Panc1 (cell line): Measurements from ENCODE around the gene TUBA1B. TPM values are rescaled to one million over a fixed set of nuclear protein-coding genes. Genes with fewer than 3 reads are reported as not detected.
A peak's percentile ranks its signal among the peaks of the same experiment; 100 is the strongest.

Experiments used
- ATAC-seq: fragments of 200-7000 bp; cut with Tn5 transposase; 2 replicates; pipeline ENCODE4 v1.9.1; 2020; ENCODE audit warnings: mild to moderate bottlenecking, moderate library complexity
- BruUV-seq: library from RNA; stranded (reverse); fragments of 400-500 nt; replicated peaks from 2 replicates; lab custom pipeline; 2021; lab: Mats Ljungman, UMichigan
- CTCF ChIA-PET: fragments of 300-600 bp; sonication (Branson Sonifier 250); formaldehyde crosslinking; loops from one replicate; lab custom pipeline; 2022; ENCODE audit warnings: antibody characterized with exemption; lab: Charles Lee
- POLR2A ChIA-PET: fragments of 300-600 bp; sonication (Branson Sonifier 250); formaldehyde crosslinking; loops from one replicate; lab custom pipeline; 2022; ENCODE audit warnings: antibody characterized with exemption; lab: Charles Lee
- DNase-seq: peaks from one replicate; pipeline ENCODE4 v3.0.0-alpha.2; 2010; ENCODE audit warnings: low read depth, low spot score
- H3K27ac ChIP-seq: 2 replicates; pipeline ENCODE4 v1.5.1; 2011; ENCODE audit warnings: mild to moderate bottlenecking, low read length, inconsistent platforms
- H3K27me3 ChIP-seq: fragments of 200-500 bp; sonication (Bioruptor generic); 2 replicates; pipeline ENCODE4 v1.6.0; 2014; ENCODE audit warnings: low read length, inconsistent platforms; ENCODE audit not compliant: control insufficient read depth, insufficient read depth
- H3K36me3 ChIP-seq: fragments of 200-500 bp; sonication (Bioruptor generic); 2 replicates; pipeline ENCODE4 v1.5.1; 2014; ENCODE audit warnings: inconsistent platforms, mild to moderate bottlenecking, low read length, moderate library complexity; ENCODE audit not compliant: control insufficient read depth, insufficient read depth
- H3K4me1 ChIP-seq: 2 replicates; pipeline ENCODE4 v1.5.1; 2011; ENCODE audit warnings: inconsistent platforms, mild to moderate bottlenecking, low read length, moderate library complexity; ENCODE audit not compliant: control insufficient read depth, insufficient read depth
- H3K4me3 ChIP-seq, 2 experiments: 2 replicates each; pipeline ENCODE4 v1.5.1; 2011 to 2012; ENCODE audit warnings: low read depth in 2 of 2, low read length in 2 of 2, mild to moderate bottlenecking in 2 of 2, inconsistent platforms in 1 of 2, moderate library complexity in 1 of 2
- H3K9me3 ChIP-seq: fragments of 200-500 bp; sonication (Bioruptor generic); 2 replicates; pipeline ENCODE4 v1.5.1; 2014; ENCODE audit warnings: low read depth, mild to moderate bottlenecking, inconsistent platforms, low read length, moderate library complexity; ENCODE audit not compliant: control insufficient read depth, insufficient read depth
- POLR2AphosphoS5 ChIP-seq: IDR thresholded peaks from 2 replicates; pipeline ENCODE4 v1.6.1; 2012; ENCODE audit warnings: mild to moderate bottlenecking, low read depth, low read length, moderate library complexity
- SIN3A ChIP-seq: IDR thresholded peaks from 2 replicates; pipeline ENCODE4 v1.6.1; 2012; ENCODE audit warnings: low read depth, mild to moderate bottlenecking, low read length, moderate library complexity, borderline replicate concordance; ENCODE audit not compliant: insufficient read depth
- TCF7L2 ChIP-seq: IDR thresholded peaks from 2 replicates; pipeline ENCODE4 v1.6.1; 2011; ENCODE audit warnings: mild to moderate bottlenecking, low read depth, low read length, inconsistent platforms
- in situ Hi-C: cut with HindIII; loops from 2 replicates; pipeline ENCODE4 v1.10.0; 2016; ENCODE audit warnings: low sequenced_read_pairs, low pct_unique_long_range_greater_than_20kb
- intact Hi-C: fragments of 100-400 bp; cut with micrococcal nuclease; formaldehyde crosslinking; loops from one replicate; pipeline ENCODE4 v1.10.0; 2022; ENCODE audit not compliant: unreplicated experiment
- total RNA-seq: library from RNA; stranded (reverse); gene quantifications from one replicate; pipeline ENCODE4 v1.2.1, GENCODE V29; 2021; ENCODE audit not compliant: unreplicated experiment
- TF ChIP-seq, protein P1 (sequence below): fragments of 450-650 bp; IDR thresholded peaks from 2 replicates; pipeline ENCODE4 v1.5.1; 2017; ENCODE audit warnings: mild to moderate bottlenecking
- TF ChIP-seq, protein P2 (sequence below), 2 experiments: IDR thresholded peaks; 2 replicates each; pipeline ENCODE4 v1.6.1; 2011 to 2012; ENCODE audit warnings: low read depth in 2 of 2, control low read depth in 1 of 2, low read length in 1 of 2, mild to moderate bottlenecking in 1 of 2, moderate library complexity in 1 of 2; ENCODE audit not compliant: insufficient read depth in 1 of 2

TUBA1B gene
- total RNA-seq, 1 experiment from 2014 or later, result 1,275 TPM

DNA sequence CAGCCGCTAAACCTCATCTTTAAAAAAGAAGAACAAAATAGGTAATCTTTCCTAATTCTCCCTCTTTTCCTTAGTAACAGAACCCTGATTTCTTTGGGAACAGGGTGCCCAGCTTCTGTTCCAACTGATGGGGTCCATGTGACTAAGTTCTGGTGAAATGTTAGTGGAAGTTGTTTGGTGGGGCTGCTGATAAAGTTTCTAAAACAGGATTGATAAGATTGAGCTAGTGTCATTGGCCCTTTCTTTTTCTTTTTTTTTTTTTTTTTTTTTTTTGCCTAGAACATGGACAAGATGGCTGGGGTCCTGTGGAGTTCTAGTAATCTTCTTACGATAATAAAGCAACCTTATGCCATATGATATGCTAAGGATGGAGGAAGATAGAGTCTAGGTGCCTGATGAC is 16.2 kb upstream of the TUBA1B start:
- H3K36me3 ChIP-seq, result no peaks in the 10 kb centered on the region
- in situ Hi-C loops, result no loop called here
- no peak for DNase-seq
- ATAC-seq, result no peak
- no peak overlapping the region for H3K27ac ChIP-seq
- no peaks in the 10 kb centered on the region for H3K4me1 ChIP-seq
- no peak overlapping the region for H3K4me3 ChIP-seq
- POLR2A ChIA-PET, result no interaction called here
- H3K27me3 ChIP-seq, result no peaks in the 10 kb centered on the region
- no TSS peak for BruUV-seq
- CTCF ChIA-PET, result interaction anchor here (0.7 kb wide), 1 partner anchor 17 kb away, joined by 14 read pairs; no protein-coding TSS in a partner anchor
- H3K9me3 ChIP-seq, result no peaks in the 10 kb centered on the region
- intact Hi-C loops, result no loop called here
- TF ChIP-seq POLR2AphosphoS5 (no peak), SIN3A (no peak), TCF7L2 (no peak)
- TF ChIP-seq, protein P1, sequence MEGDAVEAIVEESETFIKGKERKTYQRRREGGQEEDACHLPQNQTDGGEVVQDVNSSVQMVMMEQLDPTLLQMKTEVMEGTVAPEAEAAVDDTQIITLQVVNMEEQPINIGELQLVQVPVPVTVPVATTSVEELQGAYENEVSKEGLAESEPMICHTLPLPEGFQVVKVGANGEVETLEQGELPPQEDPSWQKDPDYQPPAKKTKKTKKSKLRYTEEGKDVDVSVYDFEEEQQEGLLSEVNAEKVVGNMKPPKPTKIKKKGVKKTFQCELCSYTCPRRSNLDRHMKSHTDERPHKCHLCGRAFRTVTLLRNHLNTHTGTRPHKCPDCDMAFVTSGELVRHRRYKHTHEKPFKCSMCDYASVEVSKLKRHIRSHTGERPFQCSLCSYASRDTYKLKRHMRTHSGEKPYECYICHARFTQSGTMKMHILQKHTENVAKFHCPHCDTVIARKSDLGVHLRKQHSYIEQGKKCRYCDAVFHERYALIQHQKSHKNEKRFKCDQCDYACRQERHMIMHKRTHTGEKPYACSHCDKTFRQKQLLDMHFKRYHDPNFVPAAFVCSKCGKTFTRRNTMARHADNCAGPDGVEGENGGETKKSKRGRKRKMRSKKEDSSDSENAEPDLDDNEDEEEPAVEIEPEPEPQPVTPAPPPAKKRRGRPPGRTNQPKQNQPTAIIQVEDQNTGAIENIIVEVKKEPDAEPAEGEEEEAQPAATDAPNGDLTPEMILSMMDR, result no peak
- TF ChIP-seq, protein P2, sequence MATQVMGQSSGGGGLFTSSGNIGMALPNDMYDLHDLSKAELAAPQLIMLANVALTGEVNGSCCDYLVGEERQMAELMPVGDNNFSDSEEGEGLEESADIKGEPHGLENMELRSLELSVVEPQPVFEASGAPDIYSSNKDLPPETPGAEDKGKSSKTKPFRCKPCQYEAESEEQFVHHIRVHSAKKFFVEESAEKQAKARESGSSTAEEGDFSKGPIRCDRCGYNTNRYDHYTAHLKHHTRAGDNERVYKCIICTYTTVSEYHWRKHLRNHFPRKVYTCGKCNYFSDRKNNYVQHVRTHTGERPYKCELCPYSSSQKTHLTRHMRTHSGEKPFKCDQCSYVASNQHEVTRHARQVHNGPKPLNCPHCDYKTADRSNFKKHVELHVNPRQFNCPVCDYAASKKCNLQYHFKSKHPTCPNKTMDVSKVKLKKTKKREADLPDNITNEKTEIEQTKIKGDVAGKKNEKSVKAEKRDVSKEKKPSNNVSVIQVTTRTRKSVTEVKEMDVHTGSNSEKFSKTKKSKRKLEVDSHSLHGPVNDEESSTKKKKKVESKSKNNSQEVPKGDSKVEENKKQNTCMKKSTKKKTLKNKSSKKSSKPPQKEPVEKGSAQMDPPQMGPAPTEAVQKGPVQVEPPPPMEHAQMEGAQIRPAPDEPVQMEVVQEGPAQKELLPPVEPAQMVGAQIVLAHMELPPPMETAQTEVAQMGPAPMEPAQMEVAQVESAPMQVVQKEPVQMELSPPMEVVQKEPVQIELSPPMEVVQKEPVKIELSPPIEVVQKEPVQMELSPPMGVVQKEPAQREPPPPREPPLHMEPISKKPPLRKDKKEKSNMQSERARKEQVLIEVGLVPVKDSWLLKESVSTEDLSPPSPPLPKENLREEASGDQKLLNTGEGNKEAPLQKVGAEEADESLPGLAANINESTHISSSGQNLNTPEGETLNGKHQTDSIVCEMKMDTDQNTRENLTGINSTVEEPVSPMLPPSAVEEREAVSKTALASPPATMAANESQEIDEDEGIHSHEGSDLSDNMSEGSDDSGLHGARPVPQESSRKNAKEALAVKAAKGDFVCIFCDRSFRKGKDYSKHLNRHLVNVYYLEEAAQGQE (IDR thresholded peaks at IDR 0.05; ENCODE audit: insufficient read depth in 1 of 2, low read depth in 2 of 2, low read length in 1 of 2), result no peak

DNA sequence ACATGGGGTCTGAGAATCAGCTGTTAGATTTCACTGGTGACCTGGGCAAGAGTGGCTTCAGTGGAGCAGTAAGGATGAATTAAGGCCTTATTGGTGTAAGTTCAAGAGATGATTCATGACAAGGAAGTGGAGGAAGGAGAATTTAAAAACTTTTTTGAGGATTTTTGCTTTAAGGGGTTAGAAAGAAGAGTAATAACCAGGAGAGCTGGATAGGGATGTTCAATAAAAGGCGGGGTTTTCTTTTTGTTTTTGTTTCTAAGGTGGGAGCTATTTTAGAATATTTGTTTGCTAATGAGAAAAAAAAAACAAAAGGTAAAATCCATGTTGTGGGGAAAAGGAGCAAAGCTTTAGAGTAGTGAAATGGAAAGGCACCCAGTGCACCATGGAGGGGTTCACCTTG is 15.2 kb upstream of the TUBA1B start:
- BruUV-seq, result TSS peak; percentile 64

More for the DNA sequence above, 15.2 kb upstream of the TUBA1B start:
- intact Hi-C loops (no loop called here), in situ Hi-C loops (no loop called here)
- TF ChIP-seq, protein P2 (IDR thresholded peaks at IDR 0.05; ENCODE audit: insufficient read depth in 1 of 2, low read depth in 2 of 2, low read length in 1 of 2), result no peak
- TF ChIP-seq POLR2AphosphoS5 (no peak), TCF7L2 (no peak), SIN3A (no peak)
- TF ChIP-seq, protein P1, result no peak
- Histone ChIP-seq H3K4me3 (no peak overlapping the region), H3K4me1 (no peaks in the 10 kb centered on the region), H3K27me3 (no peaks in the 10 kb centered on the region), H3K27ac (no peak overlapping the region), H3K36me3 (no peaks in the 10 kb centered on the region), H3K9me3 (no peaks in the 10 kb centered on the region)
- DNase-seq (no peak), ATAC-seq (no peak)
- ChIA-PET POLR2A (no interaction called here), CTCF (interaction anchor here (0.6 kb wide), 1 partner anchor 112 kb away, joined by 3 read pairs; no protein-coding TSS in a partner anchor)
